GM19099 (cell line): ENCODE measurements around the gene ARMC3.

ENCODE experiments used
- POLR2A ChIP-seq: IDR thresholded peaks from 3 replicates; pipeline ENCODE4 v1.6.1; 2011; ENCODE audit warnings: low read depth; ENCODE audit not compliant: insufficient read length; ENCODE audit errors: extremely low read depth

Gene ARMC3

GRCh38 chr10:23001901-23002516 lies 74.2 kb downstream of the ARMC3 start:
- TF ChIP-seq POLR2A, result no peak

GRCh38 chr10:23005150-23005549 lies 77.3 kb downstream of the ARMC3 start:
- TF ChIP-seq POLR2A, result no peak

- TF ChIP-seq POLR2A, result no peak
Measured at GRCh38 chr10:23013581-23014335, 85.9 kb downstream of the ARMC3 start.

DNA sequence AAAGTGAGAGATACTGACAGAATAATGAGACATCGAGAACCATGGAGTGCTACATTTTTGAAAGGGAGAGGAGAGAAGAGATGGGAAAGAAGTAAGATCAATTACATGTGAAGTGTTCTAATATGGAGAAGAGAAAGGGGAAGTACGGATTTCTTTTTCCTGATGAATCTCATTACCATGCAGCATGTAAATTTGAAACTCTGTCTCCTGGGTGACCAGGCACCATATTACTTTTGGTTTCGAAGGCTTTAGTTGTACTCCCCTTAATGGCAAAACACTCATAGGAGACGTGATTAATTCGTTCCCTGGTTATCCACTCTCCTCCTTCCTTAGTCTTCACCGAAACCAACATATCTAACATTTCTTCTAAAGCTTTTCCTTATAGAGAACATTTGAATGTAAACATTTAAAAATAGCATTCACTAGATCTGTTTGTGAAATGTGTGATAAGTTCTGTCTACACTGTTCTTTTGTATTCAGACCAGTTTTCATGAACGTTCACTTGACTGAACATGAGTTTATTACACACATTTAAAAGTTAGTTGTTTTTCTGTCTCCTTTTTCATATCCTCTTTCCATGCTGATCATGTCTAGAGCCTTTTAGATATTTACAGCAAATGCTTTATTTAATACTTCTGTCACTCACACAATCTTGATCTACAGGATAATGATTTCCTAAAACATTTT lies 87.3 kb downstream of the ARMC3 start:
- no peak for TF ChIP-seq POLR2A

DNA sequence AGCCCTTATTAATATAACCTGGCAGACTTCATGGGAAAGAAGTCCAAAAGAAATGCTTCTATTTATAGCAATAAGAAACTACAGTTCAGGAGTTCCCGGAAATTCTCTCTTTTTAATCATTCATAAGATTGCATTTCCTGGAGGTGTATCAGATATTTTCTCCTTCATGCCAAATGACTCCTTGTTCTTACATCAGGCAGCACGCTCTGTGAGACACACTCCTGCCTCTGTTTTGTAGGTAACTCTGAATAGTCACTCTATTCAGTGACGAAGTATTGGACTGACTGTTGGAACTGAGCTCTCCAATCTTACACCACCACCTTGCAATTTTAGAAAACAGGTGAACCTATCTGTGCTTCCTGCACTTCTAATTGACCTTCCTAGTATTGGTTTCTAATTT lies 88.8 kb downstream of the ARMC3 start:
- no peak for TF ChIP-seq POLR2A

DNA sequence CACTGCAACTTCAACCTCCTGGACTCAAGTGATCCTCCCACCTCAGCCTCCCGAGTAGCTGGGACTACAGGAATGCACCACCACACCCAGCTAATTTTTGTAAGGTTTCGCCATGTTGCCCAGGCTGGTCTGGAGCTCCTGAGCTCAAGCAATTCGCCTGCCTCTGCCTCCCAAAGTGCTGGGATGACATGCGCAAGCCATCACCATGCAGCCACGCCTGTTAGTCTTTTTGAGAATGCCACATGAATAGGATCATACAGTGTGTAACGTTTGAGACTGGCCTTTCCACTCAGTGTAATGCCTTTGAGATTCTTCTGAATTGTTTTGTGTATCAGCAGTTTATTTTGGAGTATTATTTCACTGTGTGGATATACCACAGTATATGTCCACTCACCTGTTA lies 91.8 kb downstream of the ARMC3 start:
- TF ChIP-seq POLR2A, result no peak

- no peak for TF ChIP-seq POLR2A
Measured at GRCh38 chr10:23021430-23021829, 93.6 kb downstream of the ARMC3 start.

GRCh38 chr10:23024002-23024401 lies 96.1 kb downstream of the ARMC3 start:
- no peak for TF ChIP-seq POLR2A

- TF ChIP-seq POLR2A, result no peak
Measured at GRCh38 chr10:23031318-23031717, 103.5 kb downstream of the ARMC3 start.

DNA sequence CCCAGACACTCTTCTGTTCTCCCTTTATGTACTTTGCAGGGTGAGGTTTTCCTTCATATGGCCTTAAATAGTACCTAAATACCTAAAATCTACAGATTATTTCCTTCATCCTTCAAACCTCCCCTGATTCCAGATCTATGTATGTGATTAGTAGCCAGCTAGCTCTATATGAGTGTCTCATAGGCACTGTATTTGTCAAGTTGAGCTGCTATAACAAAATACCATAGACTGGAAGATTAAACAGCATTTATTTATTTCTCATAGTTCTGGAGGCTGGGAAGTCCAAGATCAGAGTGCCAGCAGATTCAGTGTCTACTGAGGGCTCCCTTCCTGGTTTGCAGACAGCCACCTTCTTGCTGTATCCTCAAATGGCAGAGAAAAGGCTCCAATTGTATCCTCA lies 106.9 kb downstream of the ARMC3 start:
- no peak for TF ChIP-seq POLR2A

GRCh38 chr10:23035569-23035968 lies 107.7 kb downstream of the ARMC3 start:
- TF ChIP-seq POLR2A, result no peak

- TF ChIP-seq POLR2A, result no peak
Measured at GRCh38 chr10:23037152-23037551, 109.3 kb downstream of the ARMC3 start.

- TF ChIP-seq POLR2A, result no peak
Measured at GRCh38 chr10:23037561-23037960, 109.7 kb downstream of the ARMC3 start.

GRCh38 chr10:23038172-23038571 lies 110.3 kb downstream of the ARMC3 start:
- TF ChIP-seq POLR2A, result no peak

DNA sequence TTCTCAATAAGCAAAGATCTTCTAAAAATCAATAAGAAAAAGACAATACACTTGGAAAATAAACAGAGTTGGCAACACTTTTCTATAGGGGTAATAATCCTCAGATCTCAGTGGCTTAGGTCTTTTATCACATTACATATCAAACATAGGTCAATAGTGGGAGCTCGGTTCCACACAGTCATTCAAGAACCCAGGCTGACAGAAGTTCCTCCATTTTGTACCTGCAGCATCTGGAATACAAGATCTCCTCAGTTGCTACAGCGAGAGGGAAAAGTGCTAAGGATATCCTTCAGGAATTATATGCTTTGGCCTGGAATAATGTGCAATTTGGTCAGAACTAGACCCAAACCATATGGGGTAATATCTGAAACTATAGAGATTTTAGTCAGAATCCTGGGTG lies 112.1 kb downstream of the ARMC3 start:
- TF ChIP-seq POLR2A, result no peak

- TF ChIP-seq POLR2A, result no peak
Measured at GRCh38 chr10:23046027-23046426, 118.2 kb downstream of the ARMC3 start.
